Measurements from ENCODE around the gene SPTBN1. TPM values are rescaled to one million over a fixed set of nuclear protein-coding genes. Genes with fewer than 3 reads are reported as not detected.

Gene SPTBN1
- total and polyA plus RNA-seq, 9 of the 15 experiments (the other 6 are each of a cell fraction or from before 2014, with no cell fraction given) = 8.9 to 66.8 (median 31.4) TPM

GRCh38 chr2:54546923-54547720 lies 91.0 kb downstream of the SPTBN1 start (continued):
- TF ChIP-seq, protein P1, sequence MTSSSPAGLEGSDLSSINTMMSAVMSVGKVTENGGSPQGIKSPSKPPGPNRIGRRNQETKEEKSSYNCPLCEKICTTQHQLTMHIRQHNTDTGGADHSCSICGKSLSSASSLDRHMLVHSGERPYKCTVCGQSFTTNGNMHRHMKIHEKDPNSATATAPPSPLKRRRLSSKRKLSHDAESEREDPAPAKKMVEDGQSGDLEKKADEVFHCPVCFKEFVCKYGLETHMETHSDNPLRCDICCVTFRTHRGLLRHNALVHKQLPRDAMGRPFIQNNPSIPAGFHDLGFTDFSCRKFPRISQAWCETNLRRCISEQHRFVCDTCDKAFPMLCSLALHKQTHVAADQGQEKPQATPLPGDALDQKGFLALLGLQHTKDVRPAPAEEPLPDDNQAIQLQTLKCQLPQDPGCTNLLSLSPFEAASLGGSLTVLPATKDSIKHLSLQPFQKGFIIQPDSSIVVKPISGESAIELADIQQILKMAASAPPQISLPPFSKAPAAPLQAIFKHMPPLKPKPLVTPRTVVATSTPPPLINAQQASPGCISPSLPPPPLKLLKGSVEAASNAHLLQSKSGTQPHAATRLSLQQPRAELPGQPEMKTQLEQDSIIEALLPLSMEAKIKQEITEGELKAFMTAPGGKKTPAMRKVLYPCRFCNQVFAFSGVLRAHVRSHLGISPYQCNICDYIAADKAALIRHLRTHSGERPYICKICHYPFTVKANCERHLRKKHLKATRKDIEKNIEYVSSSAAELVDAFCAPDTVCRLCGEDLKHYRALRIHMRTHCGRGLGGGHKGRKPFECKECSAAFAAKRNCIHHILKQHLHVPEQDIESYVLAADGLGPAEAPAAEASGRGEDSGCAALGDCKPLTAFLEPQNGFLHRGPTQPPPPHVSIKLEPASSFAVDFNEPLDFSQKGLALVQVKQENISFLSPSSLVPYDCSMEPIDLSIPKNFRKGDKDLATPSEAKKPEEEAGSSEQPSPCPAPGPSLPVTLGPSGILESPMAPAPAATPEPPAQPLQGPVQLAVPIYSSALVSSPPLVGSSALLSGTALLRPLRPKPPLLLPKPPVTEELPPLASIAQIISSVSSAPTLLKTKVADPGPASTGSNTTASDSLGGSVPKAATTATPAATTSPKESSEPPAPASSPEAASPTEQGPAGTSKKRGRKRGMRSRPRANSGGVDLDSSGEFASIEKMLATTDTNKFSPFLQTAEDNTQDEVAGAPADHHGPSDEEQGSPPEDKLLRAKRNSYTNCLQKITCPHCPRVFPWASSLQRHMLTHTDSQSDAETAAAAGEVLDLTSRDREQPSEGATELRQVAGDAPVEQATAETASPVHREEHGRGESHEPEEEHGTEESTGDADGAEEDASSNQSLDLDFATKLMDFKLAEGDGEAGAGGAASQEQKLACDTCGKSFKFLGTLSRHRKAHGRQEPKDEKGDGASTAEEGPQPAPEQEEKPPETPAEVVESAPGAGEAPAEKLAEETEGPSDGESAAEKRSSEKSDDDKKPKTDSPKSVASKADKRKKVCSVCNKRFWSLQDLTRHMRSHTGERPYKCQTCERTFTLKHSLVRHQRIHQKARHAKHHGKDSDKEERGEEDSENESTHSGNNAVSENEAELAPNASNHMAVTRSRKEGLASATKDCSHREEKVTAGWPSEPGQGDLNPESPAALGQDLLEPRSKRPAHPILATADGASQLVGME (CRISPR knock-in tag; IDR thresholded peaks at IDR 0.05) = no peak
- no peak for TF ChIP-seq NCOA4 (IDR thresholded peaks at IDR 0.05; ENCODE audit: partially characterized antibody)
- TF ChIP-seq, protein P2, sequence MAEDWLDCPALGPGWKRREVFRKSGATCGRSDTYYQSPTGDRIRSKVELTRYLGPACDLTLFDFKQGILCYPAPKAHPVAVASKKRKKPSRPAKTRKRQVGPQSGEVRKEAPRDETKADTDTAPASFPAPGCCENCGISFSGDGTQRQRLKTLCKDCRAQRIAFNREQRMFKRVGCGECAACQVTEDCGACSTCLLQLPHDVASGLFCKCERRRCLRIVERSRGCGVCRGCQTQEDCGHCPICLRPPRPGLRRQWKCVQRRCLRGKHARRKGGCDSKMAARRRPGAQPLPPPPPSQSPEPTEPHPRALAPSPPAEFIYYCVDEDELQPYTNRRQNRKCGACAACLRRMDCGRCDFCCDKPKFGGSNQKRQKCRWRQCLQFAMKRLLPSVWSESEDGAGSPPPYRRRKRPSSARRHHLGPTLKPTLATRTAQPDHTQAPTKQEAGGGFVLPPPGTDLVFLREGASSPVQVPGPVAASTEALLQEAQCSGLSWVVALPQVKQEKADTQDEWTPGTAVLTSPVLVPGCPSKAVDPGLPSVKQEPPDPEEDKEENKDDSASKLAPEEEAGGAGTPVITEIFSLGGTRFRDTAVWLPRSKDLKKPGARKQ (CRISPR knock-in tag; IDR thresholded peaks at IDR 0.05) = no peak
- TF ChIP-seq, protein P3, sequence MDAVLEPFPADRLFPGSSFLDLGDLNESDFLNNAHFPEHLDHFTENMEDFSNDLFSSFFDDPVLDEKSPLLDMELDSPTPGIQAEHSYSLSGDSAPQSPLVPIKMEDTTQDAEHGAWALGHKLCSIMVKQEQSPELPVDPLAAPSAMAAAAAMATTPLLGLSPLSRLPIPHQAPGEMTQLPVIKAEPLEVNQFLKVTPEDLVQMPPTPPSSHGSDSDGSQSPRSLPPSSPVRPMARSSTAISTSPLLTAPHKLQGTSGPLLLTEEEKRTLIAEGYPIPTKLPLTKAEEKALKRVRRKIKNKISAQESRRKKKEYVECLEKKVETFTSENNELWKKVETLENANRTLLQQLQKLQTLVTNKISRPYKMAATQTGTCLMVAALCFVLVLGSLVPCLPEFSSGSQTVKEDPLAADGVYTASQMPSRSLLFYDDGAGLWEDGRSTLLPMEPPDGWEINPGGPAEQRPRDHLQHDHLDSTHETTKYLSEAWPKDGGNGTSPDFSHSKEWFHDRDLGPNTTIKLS (IDR thresholded peaks at IDR 0.05; ENCODE audit: borderline replicate concordance, low read depth) = no peak
- no peak for TF ChIP-seq SUPT5H (IDR thresholded peaks at IDR 0.05)

All from K562 (cell line).